Brain microvascular endothelial cell (primary cell): ENCODE data around the gene ZBTB46.

ENCODE experiments used
- DNase-seq: peaks from one replicate; pipeline ENCODE4 v3.0.0-alpha.2; 2020
- H3K27ac ChIP-seq: fragments of 250-450 bp; sonication (Bioruptor Pico); 2 replicates; pipeline ENCODE4 v1.5.1; 2020; ENCODE audit warnings: mild to moderate bottlenecking, moderate library complexity
- H3K27me3 ChIP-seq: fragments of 250-450 bp; sonication (Bioruptor Pico); replicated peaks from 2 replicates; pipeline ENCODE4 v1.5.1; 2020; ENCODE audit warnings: mild to moderate bottlenecking
- H3K36me3 ChIP-seq: fragments of 250-450 bp; sonication (Bioruptor Pico); replicated peaks from 2 replicates; pipeline ENCODE4 v1.5.1; 2020; ENCODE audit warnings: mild to moderate bottlenecking
- H3K4me3 ChIP-seq: 2 replicates; pipeline ENCODE4 v1.5.1; 2011; ENCODE audit warnings: low read depth, mild to moderate bottlenecking, control low read depth, low read length, moderate library complexity
- in situ Hi-C: cut with HindIII; loops from 2 replicates; pipeline ENCODE4 v1.10.0; 2017; ENCODE audit warnings: low sequenced_read_pairs, low pct_ligation_motif_present
- TF ChIP-seq, protein P1 (sequence below): IDR thresholded peaks from 2 replicates; pipeline ENCODE4 v1.5.1; 2011; ENCODE audit warnings: low read depth, mild to moderate bottlenecking, moderate library complexity, low read length, control low read depth, inconsistent platforms; ENCODE audit errors: missing control alignments

ZBTB46 gene

DNA sequence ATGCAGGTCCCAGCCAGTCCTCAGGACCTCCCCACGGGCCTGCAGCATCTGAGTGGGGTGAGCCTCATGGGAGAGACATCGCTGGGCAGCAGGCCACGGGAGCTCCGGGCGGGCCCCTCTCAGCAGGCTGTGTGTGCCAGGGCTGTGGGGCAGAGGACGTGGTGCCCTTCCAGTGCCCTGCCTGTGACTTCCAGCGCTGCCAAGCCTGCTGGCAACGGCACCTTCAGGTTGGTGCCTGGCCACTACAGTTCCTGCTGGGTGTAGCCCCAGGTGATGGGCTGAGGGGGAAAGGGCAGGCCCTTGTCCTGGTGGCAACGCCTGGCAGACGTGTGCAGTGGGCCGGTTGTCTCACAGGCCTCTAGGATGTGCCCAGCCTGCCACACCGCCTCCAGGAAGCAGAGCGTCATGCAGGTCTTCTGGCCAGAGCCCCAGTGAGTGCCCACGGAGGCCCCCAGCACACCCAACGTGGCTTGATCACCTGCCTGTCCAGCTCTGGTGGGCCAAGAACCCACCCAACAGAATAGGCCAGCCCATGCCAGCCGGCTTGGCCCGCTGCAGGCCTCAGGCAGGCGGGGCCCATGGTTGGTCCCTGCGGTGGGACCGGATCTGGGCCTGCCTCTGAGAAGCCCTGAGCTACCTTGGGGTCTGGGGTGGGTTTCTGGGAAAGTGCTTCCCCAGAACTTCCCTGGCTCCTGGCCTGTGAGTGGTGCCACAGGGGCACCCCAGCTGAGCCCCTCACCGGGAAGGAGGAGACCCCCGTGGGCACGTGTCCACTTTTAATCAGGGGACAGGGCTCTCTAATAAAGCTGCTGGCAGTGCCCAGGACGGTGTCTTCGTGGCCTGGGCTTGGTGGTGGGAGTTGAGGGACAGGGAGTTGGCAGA lies 135.4 kb downstream of the ZBTB46 start:
- no peak overlapping the region for H3K27ac ChIP-seq
- H3K4me3 ChIP-seq: no peak overlapping the region
- in situ Hi-C loops: loop anchor here (25.0 kb wide), 1 partner anchor 108 kb away; no protein-coding TSS in a partner anchor
- TF ChIP-seq, protein P1, sequence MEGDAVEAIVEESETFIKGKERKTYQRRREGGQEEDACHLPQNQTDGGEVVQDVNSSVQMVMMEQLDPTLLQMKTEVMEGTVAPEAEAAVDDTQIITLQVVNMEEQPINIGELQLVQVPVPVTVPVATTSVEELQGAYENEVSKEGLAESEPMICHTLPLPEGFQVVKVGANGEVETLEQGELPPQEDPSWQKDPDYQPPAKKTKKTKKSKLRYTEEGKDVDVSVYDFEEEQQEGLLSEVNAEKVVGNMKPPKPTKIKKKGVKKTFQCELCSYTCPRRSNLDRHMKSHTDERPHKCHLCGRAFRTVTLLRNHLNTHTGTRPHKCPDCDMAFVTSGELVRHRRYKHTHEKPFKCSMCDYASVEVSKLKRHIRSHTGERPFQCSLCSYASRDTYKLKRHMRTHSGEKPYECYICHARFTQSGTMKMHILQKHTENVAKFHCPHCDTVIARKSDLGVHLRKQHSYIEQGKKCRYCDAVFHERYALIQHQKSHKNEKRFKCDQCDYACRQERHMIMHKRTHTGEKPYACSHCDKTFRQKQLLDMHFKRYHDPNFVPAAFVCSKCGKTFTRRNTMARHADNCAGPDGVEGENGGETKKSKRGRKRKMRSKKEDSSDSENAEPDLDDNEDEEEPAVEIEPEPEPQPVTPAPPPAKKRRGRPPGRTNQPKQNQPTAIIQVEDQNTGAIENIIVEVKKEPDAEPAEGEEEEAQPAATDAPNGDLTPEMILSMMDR: no peak
- H3K36me3 ChIP-seq: peaks cover 3% of the 10 kb centered on the region
- no peaks in the 10 kb centered on the region for H3K27me3 ChIP-seq
- DNase-seq: no peak

DNA sequence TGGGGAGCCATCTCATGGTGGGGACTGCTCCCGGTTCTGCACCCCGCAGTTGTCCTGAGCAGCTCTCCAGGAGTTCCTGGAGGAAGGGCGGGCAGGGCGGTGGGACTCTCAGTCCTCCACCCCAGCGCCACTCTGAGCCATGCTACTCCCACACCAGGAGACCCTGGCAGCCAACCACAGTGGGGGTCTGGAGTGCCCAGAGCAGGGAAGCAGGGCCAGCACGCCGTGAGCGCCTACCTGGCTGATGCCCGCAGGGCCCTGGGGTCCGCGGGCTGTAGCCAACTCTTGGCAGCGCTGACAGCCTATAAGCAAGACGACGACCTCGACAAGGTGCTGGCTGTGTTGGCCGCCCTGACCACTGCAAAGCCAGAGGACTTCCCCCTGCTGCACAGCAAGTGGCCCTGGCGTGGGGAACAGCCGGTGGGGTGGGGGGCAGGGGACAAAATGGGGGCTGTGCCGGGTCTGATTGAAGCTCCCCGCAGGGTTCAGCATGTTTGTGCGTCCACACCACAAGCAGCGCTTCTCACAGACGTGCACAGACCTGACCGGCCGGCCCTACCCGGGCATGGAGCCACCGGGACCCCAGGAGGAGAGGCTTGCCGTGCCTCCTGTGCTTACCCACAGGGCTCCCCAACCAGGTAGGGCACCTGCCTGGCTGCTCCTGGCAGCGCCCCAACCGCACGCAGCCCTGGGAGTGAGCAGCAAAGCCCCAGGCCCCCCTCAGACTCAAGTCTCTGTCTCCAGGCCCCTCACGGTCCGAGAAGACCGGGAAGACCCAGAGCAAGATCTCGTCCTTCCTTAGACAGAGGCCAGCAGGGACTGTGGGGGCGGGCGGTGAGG lies 136.3 kb downstream of the ZBTB46 start:
- Histone ChIP-seq H3K36me3 (no peaks in the 10 kb centered on the region), H3K27me3 (no peaks in the 10 kb centered on the region), H3K27ac (no peak overlapping the region), H3K4me3 (no peak overlapping the region)
- TF ChIP-seq, protein P1: no peak
- in situ Hi-C loops: loop anchor here (25.0 kb wide), 1 partner anchor 108 kb away; no protein-coding TSS in a partner anchor
- no peak for DNase-seq

DNA sequence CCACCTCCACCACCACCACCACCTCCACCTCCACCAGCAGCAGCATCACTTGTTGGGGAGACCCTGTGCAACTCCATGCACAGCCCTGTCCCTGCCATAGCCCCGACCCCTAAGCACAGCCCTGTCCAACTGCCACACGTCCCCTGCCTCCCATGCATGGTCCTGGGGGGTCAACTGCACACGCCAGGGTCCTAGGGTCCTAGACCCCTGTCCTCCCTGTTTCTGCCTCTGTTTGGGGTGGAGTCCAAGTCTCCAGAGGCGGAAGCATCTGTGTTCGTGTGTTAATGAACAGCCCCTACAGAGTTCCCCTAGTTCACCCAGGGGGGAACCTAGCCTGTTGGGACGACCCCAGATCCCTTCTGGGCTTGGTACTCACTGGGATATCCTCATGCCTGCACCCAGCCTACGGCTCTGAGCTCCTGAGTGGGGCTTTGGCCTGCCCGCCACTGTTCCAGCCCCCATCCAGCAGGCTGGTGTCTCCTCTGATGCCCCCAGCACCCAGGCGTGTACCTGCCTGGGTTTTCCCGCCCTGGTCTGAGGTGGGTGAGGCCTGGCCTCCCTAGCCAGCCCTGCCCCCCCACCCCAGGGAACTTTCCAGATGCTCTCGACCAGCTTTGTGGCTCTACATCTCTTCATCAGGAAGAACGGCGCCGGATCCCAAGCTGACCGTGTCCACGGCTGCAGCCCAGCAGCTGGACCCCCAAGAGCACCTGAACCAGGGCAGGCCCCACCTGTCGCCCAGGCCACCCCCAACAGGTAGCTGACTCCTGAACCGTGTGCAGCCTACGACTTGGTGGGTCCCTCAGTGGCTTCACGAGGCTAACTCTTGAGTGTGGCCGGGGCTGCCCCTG lies 137.1 kb downstream of the ZBTB46 start:
- no peak for DNase-seq
- TF ChIP-seq, protein P1: no peak
- Histone ChIP-seq H3K4me3 (no peak overlapping the region), H3K27me3 (no peaks in the 10 kb centered on the region), H3K36me3 (no peaks in the 10 kb centered on the region), H3K27ac (no peak overlapping the region)
- in situ Hi-C loops: loop anchor here (25.0 kb wide), 1 partner anchor 107 kb away; no protein-coding TSS in a partner anchor
